Liver (tissue), 9 donors: ENCODE data around the gene TECTA. TPM values are rescaled to one million over a fixed set of nuclear protein-coding genes. Genes with fewer than 3 reads are reported as not detected.

ENCODE experiments used
- DNase-seq: peaks from one replicate; pipeline ENCODE4 v3.0.0-alpha.2; 2017; ENCODE audit warnings: low spot score
- H3K27ac ChIP-seq, 2 donors: one replicate each; pipeline ENCODE4 v1.7.0; 2013; ENCODE audit warnings: inconsistent platforms in 2 of 2, low read length in 2 of 2, control low read depth in 1 of 2, low read depth in 1 of 2, mild to moderate bottlenecking in 1 of 2
- H3K27me3 ChIP-seq, 4 donors: one replicate each; pipeline versions ENCODE4 v1.6.1 to v1.7.0; 2013; ENCODE audit warnings: low read length in 3 of 4, inconsistent platforms in 1 of 4, mild to moderate bottlenecking in 1 of 4, moderate library complexity in 1 of 4; ENCODE audit not compliant: control insufficient read depth in 4 of 4, insufficient read depth in 4 of 4
- H3K36me3 ChIP-seq, 4 donors: one replicate each; pipeline versions ENCODE4 v1.6.1 to v1.7.0; 2013; ENCODE audit warnings: low read length in 3 of 4, mild to moderate bottlenecking in 3 of 4, low read depth in 1 of 4, moderate library complexity in 1 of 4; ENCODE audit not compliant: control insufficient read depth in 4 of 4, insufficient read depth in 3 of 4
- H3K4me1 ChIP-seq, 4 donors: one replicate each; pipeline versions ENCODE4 v1.6.1 to v1.7.0; 2013; ENCODE audit warnings: low read length in 3 of 4, mild to moderate bottlenecking in 3 of 4, moderate library complexity in 1 of 4; ENCODE audit not compliant: control insufficient read depth in 4 of 4, insufficient read depth in 4 of 4
- H3K4me3 ChIP-seq, 3 donors: one replicate each; pipeline versions ENCODE4 v1.6.1 to v1.7.0; 2013; ENCODE audit warnings: low read length in 3 of 3, control low read depth in 1 of 3, low read depth in 1 of 3, mild to moderate bottlenecking in 1 of 3
- H3K9ac ChIP-seq, 2 donors: one replicate each; pipeline ENCODE4 v1.7.0; 2013; ENCODE audit warnings: low read length in 2 of 2, mild to moderate bottlenecking in 2 of 2, moderate library complexity in 2 of 2, control low read depth in 1 of 2, low read depth in 1 of 2
- H3K9me3 ChIP-seq, 4 donors: one replicate each; pipeline versions ENCODE4 v1.6.1 to v1.7.0; 2013; ENCODE audit warnings: low read length in 3 of 4; ENCODE audit not compliant: control insufficient read depth in 4 of 4
- ATF3 ChIP-seq: IDR thresholded peaks from 2 replicates; pipeline ENCODE4 v1.6.1; 2016; ENCODE audit warnings: antibody characterized with exemption
- CTCF ChIP-seq: fragments of 150-350 bp; IDR thresholded peaks from 2 replicates; pipeline ENCODE4 v1.5.1; 2017; ENCODE audit warnings: improper control_type of control experiment, low read depth, low read length; ENCODE audit not compliant: missing input control
- EGR1 ChIP-seq, 2 donors: IDR thresholded peaks; 2 replicates each; pipeline ENCODE4 v1.6.1; 2016 to 2018; ENCODE audit warnings: antibody characterized with exemption in 2 of 2, low read depth in 2 of 2
- FOXA1 ChIP-seq: IDR thresholded peaks from 2 replicates; pipeline ENCODE4 v1.6.1; 2016; ENCODE audit warnings: antibody characterized with exemption
- FOXA2 ChIP-seq: IDR thresholded peaks from 2 replicates; pipeline ENCODE4 v1.6.1; 2016; ENCODE audit warnings: antibody characterized with exemption
- GABPA ChIP-seq, 2 donors: IDR thresholded peaks in 1 of 2; conservative IDR thresholded peaks in 1 of 2; 2 replicates each; pipeline ENCODE4 v1.6.1; 2016; ENCODE audit warnings: antibody characterized with exemption in 2 of 2, mild to moderate bottlenecking in 1 of 2, moderate library complexity in 1 of 2
- HNF4A ChIP-seq, 2 donors: conservative IDR thresholded peaks; 2 replicates each; pipeline ENCODE4 v1.6.1; 2016; ENCODE audit warnings: antibody characterized with exemption in 2 of 2, mild to moderate bottlenecking in 2 of 2
- NR2F2 ChIP-seq: IDR thresholded peaks from 2 replicates; pipeline ENCODE4 v1.6.1; 2016; ENCODE audit warnings: antibody characterized with exemption
- RAD21 ChIP-seq, 2 donors: IDR thresholded peaks; 2 replicates each; pipeline ENCODE4 v1.6.1; 2016; ENCODE audit warnings: antibody characterized with exemption in 2 of 2, mild to moderate bottlenecking in 2 of 2
- REST ChIP-seq: IDR thresholded peaks from 2 replicates; pipeline ENCODE4 v1.6.1; 2016; ENCODE audit warnings: antibody characterized with exemption, mild to moderate bottlenecking
- SP1 ChIP-seq: IDR thresholded peaks from 2 replicates; pipeline ENCODE4 v1.6.1; 2018; ENCODE audit warnings: antibody characterized with exemption, mild to moderate bottlenecking
- TAF1 ChIP-seq: conservative IDR thresholded peaks from 2 replicates; pipeline ENCODE4 v1.6.1; 2016; ENCODE audit warnings: antibody characterized with exemption, mild to moderate bottlenecking
- YY1 ChIP-seq: IDR thresholded peaks from 2 replicates; pipeline ENCODE4 v1.6.1; 2016; ENCODE audit warnings: antibody characterized with exemption, mild to moderate bottlenecking
- ZBTB33 ChIP-seq: IDR thresholded peaks from 2 replicates; pipeline ENCODE4 v1.6.1; 2016; ENCODE audit warnings: antibody characterized with exemption
- WGBS: extraction: QIAGEN DNeasy Blood & Tissue Kit; methylation state at CpG from one replicate; pipeline ENCODE4 v1.1.7; 2013; 5-methylcytosine and 5-hydroxymethylcytosine counted together
- polyA plus RNA-seq, 2 donors: library from polyadenylated mRNA; stranded (reverse) in 1 of 2; unstranded in 1 of 2; fragments of 200-250 nt in 1 of 2; fragments of >200 nt in 1 of 2; fragmentation: Nextera tagmentation in 1 of 2; extraction: Ambion mirVana in 1 of 2; gene quantifications; one replicate each; pipeline versions ENCODE4 v1.2.1 to v1.2.3, GENCODE V29; 2013 to 2015
- total RNA-seq, 2 donors: library from RNA; depleted of rRNA; stranded (reverse); fragments of >200 nt; gene quantifications; one replicate each; pipeline ENCODE4 v1.2.3, GENCODE V29; 2014
- donor health status: healthy.
- donor health status: healthy.
- donor health status: healthy.
- donor health status: healthy.
- donor health status: healthy.

TECTA gene
- total and polyA plus RNA-seq, 4 donors = 0.46 to 2.4 (median 0.73) TPM

GRCh38 chr11:121153472-121153871 is 52.4 kb downstream of the TECTA start:
- H3K4me3 ChIP-seq = no peak overlapping the region
- no peaks in the 10 kb centered on the region for H3K9me3 ChIP-seq
- TF ChIP-seq ZBTB33 = no peak
- TF ChIP-seq FOXA1 = no peak
- TF ChIP-seq YY1 = no peak
- TF ChIP-seq REST = no peak
- no peak for TF ChIP-seq CTCF
- TF ChIP-seq TAF1 = no peak
- no peak for TF ChIP-seq FOXA2
- H3K36me3 ChIP-seq = no peaks in the 10 kb centered on the region
- no peak for DNase-seq
- 83% methylated on average over 8 of the region's 8 CpGs for WGBS
- H3K4me1 ChIP-seq = no peaks in the 10 kb centered on the region
- H3K27me3 ChIP-seq = no peaks in the 10 kb centered on the region
- no peak overlapping the region for H3K27ac ChIP-seq
- no peak overlapping the region for H3K9ac ChIP-seq

- H3K9me3 ChIP-seq = no peaks in the 10 kb centered on the region
- DNase-seq = no peak
- H3K27me3 ChIP-seq = no peaks in the 10 kb centered on the region
- no peak overlapping the region for H3K9ac ChIP-seq
- no peak overlapping the region for H3K27ac ChIP-seq
- H3K36me3 ChIP-seq = no peaks in the 10 kb centered on the region
- 87% methylated on average over 13 of the region's 13 CpGs for WGBS
- H3K4me1 ChIP-seq = no peaks in the 10 kb centered on the region
- TF ChIP-seq FOXA1 (no peak), REST (no peak), NR2F2 (no peak), SP1 (no peak), EGR1 (IDR thresholded peaks at IDR 0.05; ENCODE audit: low read depth in 2 of 2) (no peak), RAD21 (IDR thresholded peaks at IDR 0.05) (no peak), ZBTB33 (no peak), ATF3 (no peak), FOXA2 (no peak), HNF4A (conservative IDR thresholded peaks at IDR 0.05) (no peak), GABPA (IDR thresholded peaks at IDR 0.05 in 1 of 2, conservative IDR thresholded peaks at IDR 0.05 in 1 of 2) (no peak)
- H3K4me3 ChIP-seq = no peak overlapping the region
These were observed 53.7 kb downstream of the TECTA start for GRCh38 chr11:121154486-121155314.
